ENCODE measurements around the gene DEPDC7.

GRCh38 chr11:33057284-33057683 is 41.6 kb downstream of the DEPDC7 start:
- TF ChIP-seq EP300 (IDR thresholded peaks at IDR 0.05) (no peak), CTCF (IDR thresholded peaks at IDR 0.05) (no peak), POLR2A (IDR thresholded peaks at IDR 0.05) (no peak)
